Upper lobe of left lung (tissue), 4 donors: ENCODE data around the gene TMEM131L.

Experiments used
- CTCF ChIP-seq, 6 experiments: fragments of 450-650 bp in 4 of 6; fragments of 200-600 bp in 2 of 6; sonication (generic) in 2 of 6; IDR thresholded peaks; one replicate each; pipeline ENCODE4 v1.5.1; 2016 to 2019; ENCODE audit warnings: antibody characterized with exemption in 6 of 6
- EP300 ChIP-seq, 4 donors: sonication (generic); formaldehyde crosslinking; IDR thresholded peaks; one replicate each; pipeline ENCODE4 v1.5.1; 2017; ENCODE audit warnings: antibody characterized with exemption in 4 of 4, control low read depth in 2 of 4
- POLR2A ChIP-seq, 4 donors: fragments of 450-650 bp; IDR thresholded peaks; one replicate each; pipeline ENCODE4 v1.5.1; 2016 to 2017; ENCODE audit warnings: antibody characterized with exemption in 4 of 4, mild to moderate bottlenecking in 2 of 4

DNA sequence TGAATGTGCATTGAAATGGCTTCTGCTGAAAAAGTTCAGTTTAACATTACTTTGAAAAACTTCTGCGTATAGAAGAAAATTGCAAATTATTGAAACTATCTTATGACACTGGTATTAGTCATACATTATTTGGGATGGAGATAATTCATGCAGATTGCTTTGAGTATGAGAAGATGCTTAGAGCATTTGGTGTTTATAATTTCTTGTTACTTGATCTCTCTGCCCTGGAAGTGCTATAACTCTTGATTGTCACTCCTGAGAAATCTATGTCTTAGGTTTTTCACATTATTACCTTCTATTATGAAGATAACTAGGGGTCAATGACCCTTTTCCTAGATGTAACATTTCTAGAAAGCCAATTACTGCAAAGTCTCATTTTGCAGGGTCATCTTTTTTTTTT is 36.4 kb downstream of the TMEM131L start:
- TF ChIP-seq POLR2A (IDR thresholded peaks at IDR 0.05) (no peak), EP300 (IDR thresholded peaks at IDR 0.05) (no peak), CTCF (IDR thresholded peaks at IDR 0.05) (no peak)
